Kidney epithelial cell (primary cell): Measurements from ENCODE around the gene ERC1. TPM values are rescaled to one million over a fixed set of nuclear protein-coding genes. Genes with fewer than 3 reads are reported as not detected.
A peak's percentile ranks its signal among the peaks of the same experiment; 100 is the strongest.

Experiments used
- DNase-seq: peaks from one replicate; pipeline ENCODE4 v3.0.0-alpha.2; 2010; ENCODE audit warnings: low read depth
- H3K27me3 ChIP-seq: 2 replicates; pipeline ENCODE4 v1.6.0; 2011; ENCODE audit warnings: low read length; ENCODE audit not compliant: control insufficient read depth, insufficient read depth
- H3K36me3 ChIP-seq: 2 replicates; pipeline ENCODE4 v1.5.1; 2011; ENCODE audit warnings: low read length; ENCODE audit not compliant: control insufficient read depth, insufficient read depth
- H3K4me3 ChIP-seq: 2 replicates; pipeline ENCODE4 v1.5.1; 2011; ENCODE audit warnings: low read depth, mild to moderate bottlenecking, control low read depth, low read length
- total RNA-seq: library from RNA; depleted of rRNA; stranded (reverse); fragments of >200 nt; gene quantifications from 2 replicates; pipeline ENCODE4 v1.2.3, GENCODE V29; 2015
- TF ChIP-seq, protein P1 (sequence below): IDR thresholded peaks from 2 replicates; pipeline ENCODE4 v1.5.1; 2011; ENCODE audit warnings: mild to moderate bottlenecking, moderate library complexity, low read length, control low read depth, inconsistent platforms; ENCODE audit not compliant: insufficient read depth, poor library complexity, severe bottlenecking

ERC1 gene
- total RNA-seq, 1 donor from 2014 or later = 16.4 TPM

DNA sequence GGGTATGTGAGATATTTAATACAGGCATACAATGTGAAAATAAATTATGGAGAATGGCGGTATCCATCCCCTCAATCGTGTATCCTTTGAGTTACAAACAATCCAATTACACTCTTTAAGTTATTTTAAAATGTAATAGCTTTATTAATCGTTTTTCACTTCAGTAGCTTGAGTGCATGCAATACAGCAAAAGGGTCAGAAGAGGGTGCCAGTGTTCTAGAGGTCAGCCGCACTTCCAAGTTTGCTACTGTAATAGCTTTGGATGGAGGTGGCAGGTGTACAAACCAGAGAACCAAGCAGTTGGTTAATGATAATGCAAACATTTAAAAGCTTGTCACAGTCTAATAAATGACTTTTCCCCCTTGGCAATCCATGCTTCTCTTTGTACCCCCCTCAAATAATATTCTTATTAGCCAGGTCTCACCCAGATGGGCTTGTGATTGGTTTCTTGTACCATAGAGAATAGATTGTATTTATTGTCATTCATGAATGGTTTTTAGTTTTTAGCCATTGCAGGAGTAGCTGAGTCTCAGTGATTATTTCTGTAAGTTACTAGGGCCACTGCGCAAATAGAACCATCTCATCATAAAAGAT is 127.0 kb downstream of the ERC1 start:
- DNase-seq = no peak
- Histone ChIP-seq H3K4me3 (no peak overlapping the region), H3K36me3 (no peaks in the 10 kb centered on the region), H3K27me3 (no peaks in the 10 kb centered on the region)
- TF ChIP-seq, protein P1, sequence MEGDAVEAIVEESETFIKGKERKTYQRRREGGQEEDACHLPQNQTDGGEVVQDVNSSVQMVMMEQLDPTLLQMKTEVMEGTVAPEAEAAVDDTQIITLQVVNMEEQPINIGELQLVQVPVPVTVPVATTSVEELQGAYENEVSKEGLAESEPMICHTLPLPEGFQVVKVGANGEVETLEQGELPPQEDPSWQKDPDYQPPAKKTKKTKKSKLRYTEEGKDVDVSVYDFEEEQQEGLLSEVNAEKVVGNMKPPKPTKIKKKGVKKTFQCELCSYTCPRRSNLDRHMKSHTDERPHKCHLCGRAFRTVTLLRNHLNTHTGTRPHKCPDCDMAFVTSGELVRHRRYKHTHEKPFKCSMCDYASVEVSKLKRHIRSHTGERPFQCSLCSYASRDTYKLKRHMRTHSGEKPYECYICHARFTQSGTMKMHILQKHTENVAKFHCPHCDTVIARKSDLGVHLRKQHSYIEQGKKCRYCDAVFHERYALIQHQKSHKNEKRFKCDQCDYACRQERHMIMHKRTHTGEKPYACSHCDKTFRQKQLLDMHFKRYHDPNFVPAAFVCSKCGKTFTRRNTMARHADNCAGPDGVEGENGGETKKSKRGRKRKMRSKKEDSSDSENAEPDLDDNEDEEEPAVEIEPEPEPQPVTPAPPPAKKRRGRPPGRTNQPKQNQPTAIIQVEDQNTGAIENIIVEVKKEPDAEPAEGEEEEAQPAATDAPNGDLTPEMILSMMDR = peak; percentile 88

DNA sequence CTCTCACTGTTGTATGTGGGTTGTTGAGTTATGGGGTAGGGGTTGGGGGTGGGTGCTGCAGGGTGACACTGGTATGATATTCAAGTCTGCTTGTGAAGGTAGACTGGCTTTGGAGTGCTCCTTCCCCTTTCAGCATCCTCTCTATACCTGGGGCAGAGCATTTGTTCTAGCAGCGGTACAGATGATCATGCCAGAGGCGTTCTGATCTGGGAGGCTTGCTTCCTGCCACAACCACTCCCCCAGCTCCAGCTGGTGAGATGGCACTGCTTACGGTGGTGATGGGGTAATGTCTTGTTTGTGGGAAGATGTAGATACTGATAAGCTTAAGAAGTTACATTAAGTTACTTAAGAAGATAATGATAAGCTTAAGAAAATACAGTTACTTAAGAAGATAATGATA is 131.8 kb downstream of the ERC1 start:
- H3K4me3 ChIP-seq = no peak overlapping the region
- DNase-seq = no peak
- H3K36me3 ChIP-seq = no peaks in the 10 kb centered on the region
- TF ChIP-seq, protein P1 = no peak
- H3K27me3 ChIP-seq = no peaks in the 10 kb centered on the region

DNA sequence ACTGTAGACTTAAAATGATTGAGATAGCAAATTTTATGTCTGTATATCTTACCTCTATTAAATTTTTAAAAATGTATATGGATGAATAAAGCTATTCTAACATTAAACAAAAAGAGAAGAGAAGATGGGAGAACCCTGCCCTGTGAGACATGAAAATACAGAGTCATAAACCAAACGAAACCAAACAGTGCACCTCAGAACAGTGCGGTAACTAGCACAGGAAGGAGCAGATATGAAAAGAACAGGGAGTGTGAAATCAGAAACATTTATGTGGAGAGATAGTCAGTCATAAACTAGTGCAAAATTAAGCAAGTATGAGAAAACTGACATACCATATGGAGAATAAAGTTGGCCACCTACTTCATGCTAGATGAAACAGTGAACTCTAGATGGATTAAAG is 135.1 kb downstream of the ERC1 start:
- Histone ChIP-seq H3K4me3 (no peak overlapping the region), H3K36me3 (no peaks in the 10 kb centered on the region), H3K27me3 (no peaks in the 10 kb centered on the region)
- DNase-seq = no peak
- TF ChIP-seq, protein P1 = no peak

DNA sequence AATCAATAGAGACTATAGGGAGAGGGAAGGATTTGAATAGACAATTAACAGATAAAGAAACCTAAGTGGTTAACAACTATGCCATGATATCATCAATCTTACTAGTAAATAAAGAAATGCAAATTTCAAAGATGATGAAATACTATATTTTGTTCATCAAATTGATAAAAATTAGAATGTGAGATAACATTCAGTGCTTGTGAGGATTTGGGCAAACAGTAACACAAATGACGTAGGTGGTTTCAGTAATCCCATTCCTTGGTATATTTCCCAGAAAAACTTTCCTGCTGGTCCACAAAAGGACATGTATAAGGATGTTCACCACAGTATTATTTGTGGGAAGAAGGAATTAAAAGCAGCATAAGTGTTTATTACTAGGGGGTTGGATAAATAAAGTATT is 136.0 kb downstream of the ERC1 start:
- no peaks in the 10 kb centered on the region for H3K27me3 ChIP-seq
- DNase-seq = no peak
- TF ChIP-seq, protein P1 = no peak
- H3K36me3 ChIP-seq = no peaks in the 10 kb centered on the region
- no peak overlapping the region for H3K4me3 ChIP-seq

DNA sequence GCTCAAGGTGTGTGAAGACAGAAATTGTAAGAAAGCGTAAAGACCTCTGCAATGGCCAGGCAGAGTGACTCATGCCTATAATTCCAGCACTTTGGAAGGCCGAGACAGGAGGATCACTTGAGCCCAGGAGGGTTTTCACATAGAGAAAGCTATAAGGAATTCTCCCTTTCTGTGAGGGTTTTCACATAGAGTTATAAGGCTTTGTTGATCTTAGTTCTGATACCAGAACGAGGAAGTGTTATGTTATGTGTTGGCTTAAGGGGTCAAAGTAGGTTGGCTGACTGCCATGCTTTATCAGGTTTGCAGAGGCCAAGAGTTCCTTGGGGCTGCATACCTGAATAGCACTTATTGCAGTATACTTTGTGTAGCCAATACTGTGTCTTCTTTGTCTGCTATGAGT is 139.1 kb downstream of the ERC1 start:
- Histone ChIP-seq H3K27me3 (no peaks in the 10 kb centered on the region), H3K36me3 (no peaks in the 10 kb centered on the region), H3K4me3 (no peak overlapping the region)
- no peak for DNase-seq
- TF ChIP-seq, protein P1 = no peak

DNA sequence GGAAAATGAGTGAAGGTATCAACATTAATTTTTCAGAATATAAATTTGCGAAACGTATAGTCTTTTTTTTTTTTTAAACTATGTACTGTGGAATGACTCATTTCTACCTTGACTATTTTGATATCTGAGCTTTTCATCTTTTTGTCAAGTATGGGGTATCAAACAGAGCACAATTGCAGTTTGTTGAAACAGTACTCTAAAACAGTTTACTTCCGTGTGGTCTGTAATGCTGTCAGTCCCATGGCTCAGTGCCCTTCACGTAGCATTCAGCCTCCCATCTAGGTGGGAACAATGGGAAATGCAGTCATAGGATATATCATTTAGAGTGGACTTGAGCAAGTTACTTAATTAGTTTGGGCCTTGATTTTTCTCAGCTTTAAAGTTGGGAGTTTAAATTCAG is 139.5 kb downstream of the ERC1 start:
- Histone ChIP-seq H3K36me3 (no peaks in the 10 kb centered on the region), H3K4me3 (no peak overlapping the region), H3K27me3 (no peaks in the 10 kb centered on the region)
- DNase-seq = no peak
- TF ChIP-seq, protein P1 = no peak
